CD4-positive, alpha-beta T cell (primary cell): ENCODE results near the gene CT83. TPM values are rescaled to one million over a fixed set of nuclear protein-coding genes. Genes with fewer than 3 reads are reported as not detected.

ENCODE experiments used
- ATAC-seq: fragments of 200-7000 bp; cut with Tn5 transposase; one replicate; pipeline ENCODE4 v1.10.0; 2022; ENCODE audit warnings: mild to moderate bottlenecking; ENCODE audit not compliant: poor library complexity
- CTCF ChIA-PET: fragments of 350-600 bp; sonication (Branson Sonifier 250); formaldehyde crosslinking; loops from one replicate; lab custom pipeline; 2021; ENCODE audit warnings: antibody characterized with exemption, inconsistent platforms; lab: Charles Lee
- POLR2A ChIA-PET: fragments of 350-600 bp; sonication (Branson Sonifier 250); formaldehyde crosslinking; loops from one replicate; lab custom pipeline; 2021; ENCODE audit warnings: antibody characterized with exemption, inconsistent platforms; lab: Charles Lee
- DNase-seq, 14 experiments: peaks; one replicate each; pipeline ENCODE4 v3.0.0-alpha.2; 2013 to 2020; ENCODE audit warnings: mixed read lengths in 2 of 14
- H3K27ac ChIP-seq, 2 donors: one replicate each; pipeline versions ENCODE4 v1.5.1 to v1.7.0; 2013; ENCODE audit warnings: low read length in 2 of 2, low read depth in 1 of 2, mild to moderate bottlenecking in 1 of 2
- H3K27me3 ChIP-seq, 2 experiments: 1 replicate in 1 of 2; 2 replicates in 1 of 2; pipeline versions ENCODE4 v1.6.1 to v1.7.0; 2013; ENCODE audit warnings: low read length in 2 of 2, control low read depth in 1 of 2, mild to moderate bottlenecking in 1 of 2, moderate library complexity in 1 of 2; ENCODE audit not compliant: insufficient read depth in 2 of 2, control insufficient read depth in 1 of 2
- H3K36me3 ChIP-seq: one replicate; pipeline ENCODE4 v1.6.1; 2013; ENCODE audit warnings: low read length, control low read depth; ENCODE audit not compliant: insufficient read depth
- H3K4me1 ChIP-seq: one replicate; pipeline ENCODE4 v1.6.1; 2013; ENCODE audit warnings: low read length, control low read depth; ENCODE audit not compliant: insufficient read depth
- H3K4me3 ChIP-seq: one replicate; pipeline ENCODE4 v1.5.1; 2013; ENCODE audit warnings: mild to moderate bottlenecking, low read length, moderate library complexity
- H3K9me3 ChIP-seq, 2 experiments: 1 replicate in 1 of 2; 2 replicates in 1 of 2; pipeline versions ENCODE4 v1.6.1 to v1.7.0; 2013; ENCODE audit warnings: low read length in 2 of 2, mild to moderate bottlenecking in 2 of 2, control low read depth in 1 of 2, moderate library complexity in 1 of 2; ENCODE audit not compliant: control insufficient read depth in 1 of 2, insufficient read depth in 1 of 2
- H3K27ac Mint-ChIP-seq: one replicate; pipeline ENCODE4 v1.8.0; 2020; ENCODE audit warnings: mixed read lengths
- H3K27me3 Mint-ChIP-seq: one replicate; pipeline ENCODE4 v1.8.0; 2021; ENCODE audit warnings: mixed read lengths
- H3K36me3 Mint-ChIP-seq: one replicate; pipeline ENCODE4 v1.8.0; 2021; ENCODE audit warnings: low read depth, mixed read lengths
- H3K4me1 Mint-ChIP-seq: one replicate; pipeline ENCODE4 v1.8.0; 2021; ENCODE audit warnings: low read depth, mixed read lengths
- H3K4me3 Mint-ChIP-seq: one replicate; pipeline ENCODE4 v1.8.0; 2020; ENCODE audit warnings: mild to moderate bottlenecking, mixed read lengths
- H3K9me3 Mint-ChIP-seq: one replicate; pipeline ENCODE4 v1.8.0; 2020; ENCODE audit warnings: mixed read lengths
- intact Hi-C, 2 experiments: fragments of 100-400 bp; cut with DNase I in 1 of 2; cut with micrococcal nuclease in 1 of 2; formaldehyde crosslinking; loops; one replicate each; pipeline versions ENCODE4 v1.15.1 to v1.9.0; 2023 to 2025; cut with DNase I, micrococcal nuclease
- polyA plus RNA-seq, 2 donors: library from polyadenylated mRNA; unstranded; fragments of 120-200 nt; gene quantifications; one replicate each; pipeline ENCODE4 v1.2.1, GENCODE V29; 2013
- total RNA-seq, 174 experiments: library from RNA in 2 of 174; stranded (reverse) in 2 of 174; gene quantifications; one replicate each; pipeline ENCODE4 v1.2.3 and lab custom pipeline; 2021 to 2026
- TF ChIP-seq, protein P1 (sequence below): fragments of 200-600 bp; IDR thresholded peaks from one replicate; pipeline ENCODE4 v1.8.0; 2022; ENCODE audit warnings: antibody characterized with exemption, mild to moderate bottlenecking

Gene CT83, protein sequence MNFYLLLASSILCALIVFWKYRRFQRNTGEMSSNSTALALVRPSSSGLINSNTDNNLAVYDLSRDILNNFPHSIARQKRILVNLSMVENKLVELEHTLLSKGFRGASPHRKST
- not detected for total RNA-seq
- not detected for polyA plus RNA-seq (2013, experiment 1 of 2)
- not detected for polyA plus RNA-seq (2013, experiment 2 of 2)
- 0 reads per million in 172 experiments for total RNA-seq (lab: John Stamatoyannopoulos, UW)

DNA sequence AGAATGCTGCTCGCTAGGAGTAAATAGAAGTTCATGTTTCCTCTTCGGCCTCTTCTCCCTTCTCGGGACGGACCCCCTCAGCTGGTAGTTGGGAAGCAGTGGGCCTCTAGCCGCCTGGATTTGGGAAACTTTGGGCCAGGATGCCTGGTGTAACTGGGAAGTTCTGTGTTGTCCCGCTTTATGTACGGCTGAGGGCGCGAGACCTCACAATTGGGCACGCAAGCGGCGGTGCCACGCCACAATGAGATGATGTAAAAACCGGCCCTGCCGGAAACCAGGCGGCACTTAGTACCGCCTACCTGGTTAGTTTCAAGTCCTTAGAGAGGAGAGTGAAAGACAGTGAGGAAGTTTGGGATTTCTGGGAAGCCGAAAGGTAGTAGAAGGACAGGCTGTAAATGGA, at the start of gene CT83:
Gene CT83, minus strand, starts transcription at position 155 of the 400 bp plus-strand sequence. Its CDS starts 120 bp downstream, at position 35.
- no peak within 1 kb of the TSS for H3K27ac ChIP-seq
- intact Hi-C loops, result no loop called here
- H3K9me3 Mint-ChIP-seq, result no peaks in the 10 kb centered on the region
- H3K36me3 ChIP-seq, result no peaks in the 10 kb centered on the region
- TF ChIP-seq, protein P1, sequence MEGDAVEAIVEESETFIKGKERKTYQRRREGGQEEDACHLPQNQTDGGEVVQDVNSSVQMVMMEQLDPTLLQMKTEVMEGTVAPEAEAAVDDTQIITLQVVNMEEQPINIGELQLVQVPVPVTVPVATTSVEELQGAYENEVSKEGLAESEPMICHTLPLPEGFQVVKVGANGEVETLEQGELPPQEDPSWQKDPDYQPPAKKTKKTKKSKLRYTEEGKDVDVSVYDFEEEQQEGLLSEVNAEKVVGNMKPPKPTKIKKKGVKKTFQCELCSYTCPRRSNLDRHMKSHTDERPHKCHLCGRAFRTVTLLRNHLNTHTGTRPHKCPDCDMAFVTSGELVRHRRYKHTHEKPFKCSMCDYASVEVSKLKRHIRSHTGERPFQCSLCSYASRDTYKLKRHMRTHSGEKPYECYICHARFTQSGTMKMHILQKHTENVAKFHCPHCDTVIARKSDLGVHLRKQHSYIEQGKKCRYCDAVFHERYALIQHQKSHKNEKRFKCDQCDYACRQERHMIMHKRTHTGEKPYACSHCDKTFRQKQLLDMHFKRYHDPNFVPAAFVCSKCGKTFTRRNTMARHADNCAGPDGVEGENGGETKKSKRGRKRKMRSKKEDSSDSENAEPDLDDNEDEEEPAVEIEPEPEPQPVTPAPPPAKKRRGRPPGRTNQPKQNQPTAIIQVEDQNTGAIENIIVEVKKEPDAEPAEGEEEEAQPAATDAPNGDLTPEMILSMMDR, result no peak
- H3K27ac Mint-ChIP-seq, result no peak within 1 kb of the TSS
- no peaks in the 10 kb centered on the region for H3K36me3 Mint-ChIP-seq
- ATAC-seq, result no peak
- no peak within 1 kb of the TSS for H3K4me3 Mint-ChIP-seq
- no peaks in the 10 kb centered on the region for H3K27me3 ChIP-seq
- ChIA-PET POLR2A (no interaction called here), CTCF (no interaction called here)
- no peaks in the 10 kb centered on the region for H3K4me1 ChIP-seq
- no peaks in the 10 kb centered on the region for H3K9me3 ChIP-seq
- no peaks in the 10 kb centered on the region for H3K27me3 Mint-ChIP-seq
- peak in 1 of 14 experiments; percentile 2 for DNase-seq
- H3K4me1 Mint-ChIP-seq, result no peaks in the 10 kb centered on the region
- H3K4me3 ChIP-seq, result no peak within 1 kb of the TSS

DNA sequence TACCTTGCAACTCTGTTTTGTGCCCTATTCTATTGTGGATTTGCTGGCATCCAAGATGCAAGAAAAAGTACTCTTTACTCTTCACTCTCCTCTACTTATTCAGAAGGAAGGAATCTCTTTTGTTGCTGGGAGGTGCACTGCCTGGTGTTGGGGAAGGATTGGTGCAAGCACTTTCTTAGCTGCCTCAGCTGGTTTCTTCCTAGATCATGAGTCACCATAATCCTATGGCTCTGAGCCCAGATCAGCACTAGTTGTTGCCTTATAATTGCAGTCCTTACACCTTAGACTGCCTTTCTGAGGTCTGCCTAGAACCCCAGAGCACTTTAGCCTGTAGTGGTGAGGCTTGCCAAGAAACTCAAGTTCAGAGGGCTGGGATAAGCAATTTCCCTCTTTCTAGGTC, 37.0 kb upstream of the CT83 start:
- Histone ChIP-seq H3K36me3 (no peaks in the 10 kb centered on the region), H3K4me1 (no peaks in the 10 kb centered on the region), H3K27me3 (no peaks in the 10 kb centered on the region), H3K9me3 (no peaks in the 10 kb centered on the region), H3K4me3 (no peak overlapping the region), H3K27ac (no peak overlapping the region)
- Mint-ChIP-seq H3K36me3 (no peaks in the 10 kb centered on the region), H3K4me3 (no peak overlapping the region), H3K27me3 (no peaks in the 10 kb centered on the region), H3K27ac (no peak overlapping the region), H3K9me3 (no peaks in the 10 kb centered on the region), H3K4me1 (no peaks in the 10 kb centered on the region)
- DNase-seq, result no peak
- TF ChIP-seq, protein P1, result no peak
- no peak for ATAC-seq
- ChIA-PET POLR2A (no interaction called here), CTCF (no interaction called here)
- intact Hi-C loops, result no loop called here

DNA sequence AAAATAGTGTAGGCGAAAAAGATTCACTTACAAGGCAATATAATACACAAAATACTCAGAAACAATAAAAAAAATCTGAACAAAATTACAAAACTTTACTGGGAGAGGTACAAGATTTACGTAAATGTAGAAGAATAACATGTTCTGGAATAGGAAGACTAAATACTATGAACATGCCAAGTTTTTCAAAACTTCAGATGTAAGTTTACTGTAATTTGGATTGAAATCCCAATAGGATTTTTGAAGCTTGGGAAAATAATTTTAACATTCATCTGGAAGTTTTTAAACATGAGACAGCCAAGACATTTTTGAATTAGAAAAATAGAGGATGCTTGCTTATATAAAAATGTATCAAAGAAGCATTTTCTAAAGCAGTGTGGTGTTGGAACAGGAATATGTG, 30.5 kb upstream of the CT83 start:
- POLR2A ChIA-PET, result no interaction called here
- H3K4me3 Mint-ChIP-seq, result no peak overlapping the region

More for the DNA sequence above, 30.5 kb upstream of the CT83 start:
- DNase-seq, result no peak
- intact Hi-C loops, result no loop called here
- no peaks in the 10 kb centered on the region for H3K4me1 Mint-ChIP-seq
- TF ChIP-seq, protein P1, result no peak
- H3K36me3 Mint-ChIP-seq, result no peaks in the 10 kb centered on the region
- Histone ChIP-seq H3K9me3 (no peaks in the 10 kb centered on the region), H3K36me3 (no peaks in the 10 kb centered on the region), H3K4me1 (no peaks in the 10 kb centered on the region), H3K27me3 (no peaks in the 10 kb centered on the region), H3K4me3 (no peak overlapping the region), H3K27ac (no peak overlapping the region)
- H3K27me3 Mint-ChIP-seq, result no peaks in the 10 kb centered on the region
- no peaks in the 10 kb centered on the region for H3K9me3 Mint-ChIP-seq
- no peak for ATAC-seq
- CTCF ChIA-PET, result no interaction called here
- no peak overlapping the region for H3K27ac Mint-ChIP-seq
